Astrocyte (in vitro differentiated cells and primary cell): Measurements from ENCODE around the gene C12orf56. TPM values are rescaled to one million over a fixed set of nuclear protein-coding genes. Genes with fewer than 3 reads are reported as not detected.

Experiments used
- DNase-seq: peaks from one replicate; pipeline ENCODE4 v3.0.0-alpha.2; 2010; ENCODE audit warnings: low read depth
- FAIRE-seq: peaks from 2 replicates; lab custom pipeline; 2011; peaks lifted over from hg19 to GRCh38; lab: Jason Lieb, UNC
- H2AFZ ChIP-seq: 2 replicates; pipeline ENCODE4 v1.6.0; 2012; ENCODE audit warnings: low read depth, low read length, inconsistent platforms
- H3K27ac ChIP-seq: 2 replicates; pipeline ENCODE4 v1.5.1; 2011; ENCODE audit warnings: low read depth, low read length, inconsistent platforms
- H3K27me3 ChIP-seq: 2 replicates; pipeline ENCODE4 v1.6.0; 2011; ENCODE audit warnings: low read length, inconsistent platforms; ENCODE audit not compliant: insufficient read depth
- H3K36me3 ChIP-seq: 2 replicates; pipeline ENCODE4 v1.5.1; 2011; ENCODE audit warnings: low read length, inconsistent platforms; ENCODE audit not compliant: insufficient read depth
- H3K4me1 ChIP-seq: 2 replicates; pipeline ENCODE4 v1.5.1; 2011; ENCODE audit warnings: low read length, inconsistent platforms; ENCODE audit not compliant: insufficient read depth
- H3K4me2 ChIP-seq: 2 replicates; pipeline ENCODE4 v1.6.0; 2012; ENCODE audit warnings: low read length, inconsistent platforms
- H3K4me3 ChIP-seq: 2 replicates; pipeline ENCODE4 v1.5.1; 2011; ENCODE audit warnings: low read depth, mild to moderate bottlenecking, low read length, inconsistent platforms; ENCODE audit not compliant: insufficient read depth
- H3K79me2 ChIP-seq: 2 replicates; pipeline ENCODE4 v1.6.0; 2012; ENCODE audit warnings: mild to moderate bottlenecking, low read length, inconsistent platforms; ENCODE audit not compliant: insufficient read depth
- H3K9ac ChIP-seq: 2 replicates; pipeline ENCODE4 v1.6.0; 2012; ENCODE audit warnings: mild to moderate bottlenecking, low read length, inconsistent platforms
- H3K9me3 ChIP-seq: 2 replicates; pipeline ENCODE4 v1.5.1; 2012; ENCODE audit warnings: low read depth, mild to moderate bottlenecking, low read length, inconsistent platforms; ENCODE audit not compliant: insufficient read depth
- H4K20me1 ChIP-seq: 2 replicates; pipeline ENCODE4 v1.6.0; 2012; ENCODE audit warnings: low read length, inconsistent platforms; ENCODE audit not compliant: insufficient read depth
- H3K27ac Mint-ChIP-seq: one replicate; pipeline ENCODE4 v1.8.0; 2021; ENCODE audit warnings: mild to moderate bottlenecking, mixed read lengths; ENCODE audit not compliant: unreplicated experiment
- H3K27me3 Mint-ChIP-seq: one replicate; pipeline ENCODE4 v1.8.0; 2021; ENCODE audit warnings: low read depth, mixed read lengths; ENCODE audit not compliant: unreplicated experiment
- H3K36me3 Mint-ChIP-seq: one replicate; pipeline ENCODE4 v1.8.0; 2021; ENCODE audit warnings: low read depth, mixed read lengths; ENCODE audit not compliant: unreplicated experiment
- H3K4me1 Mint-ChIP-seq: one replicate; pipeline ENCODE4 v1.8.0; 2021; ENCODE audit warnings: low read depth, mixed read lengths; ENCODE audit not compliant: unreplicated experiment
- H3K4me3 Mint-ChIP-seq: one replicate; pipeline ENCODE4 v1.8.0; 2021; ENCODE audit warnings: mild to moderate bottlenecking, moderate library complexity, mixed read lengths; ENCODE audit not compliant: unreplicated experiment
- H3K9me3 Mint-ChIP-seq: one replicate; pipeline ENCODE4 v1.8.0; 2021; ENCODE audit warnings: mild to moderate bottlenecking, mixed read lengths; ENCODE audit not compliant: unreplicated experiment
- CTCF ChIP-seq: IDR thresholded peaks from 2 replicates; pipeline ENCODE4 v1.5.1; 2011; ENCODE audit warnings: low read depth, mild to moderate bottlenecking, inconsistent platforms, low read length, moderate library complexity; ENCODE audit not compliant: insufficient read depth
- EZH2 ChIP-seq: IDR thresholded peaks from 2 replicates; pipeline ENCODE4 v1.6.1; 2012; ENCODE audit warnings: mild to moderate bottlenecking, low read length, inconsistent platforms; ENCODE audit not compliant: insufficient read depth
- total RNA-seq: library from RNA; stranded (reverse); gene quantifications from 2 replicates; pipeline ENCODE4 v1.2.1, GENCODE V29; 2021

Gene C12orf56
- total RNA-seq, 1 donor from 2014 or later = not detected

- DNase-seq (no peak), FAIRE-seq (no peak)
- no peak overlapping the region for H2AFZ ChIP-seq
- H3K27ac Mint-ChIP-seq = no peak overlapping the region
- no peak overlapping the region for H3K4me2 ChIP-seq
- H3K36me3 Mint-ChIP-seq = no peaks in the 10 kb centered on the region
- H4K20me1 ChIP-seq = no peaks in the 10 kb centered on the region
- no peaks in the 10 kb centered on the region for H3K36me3 ChIP-seq
- H3K4me1 ChIP-seq = peaks cover 4% of the 10 kb centered on the region
- H3K27me3 Mint-ChIP-seq = no peaks in the 10 kb centered on the region
- H3K9ac ChIP-seq = no peak overlapping the region
- peaks cover 11% of the 10 kb centered on the region for H3K4me1 Mint-ChIP-seq
- no peak overlapping the region for H3K4me3 ChIP-seq
- H3K9me3 ChIP-seq = no peaks in the 10 kb centered on the region
- no peak for TF ChIP-seq CTCF
- no peak for TF ChIP-seq EZH2
- peaks cover 3% of the 10 kb centered on the region for H3K79me2 ChIP-seq
- no peak overlapping the region for H3K4me3 Mint-ChIP-seq
- peaks cover 4% of the 10 kb centered on the region for H3K9me3 Mint-ChIP-seq
- no peak overlapping the region for H3K27ac ChIP-seq
- no peaks in the 10 kb centered on the region for H3K27me3 ChIP-seq
Measured at GRCh38 chr12:64225626-64226025, 164.9 kb downstream of the C12orf56 start.

GRCh38 chr12:64222009-64222765 is 168.4 kb downstream of the C12orf56 start, which contains the start of gene KICS2:
KICS2 (minus strand) TSS chr12:64222296; CDS start chr12:64222237, 59 bp downstream.
- H3K4me3 Mint-ChIP-seq = peak within 1 kb of the TSS; percentile 89
- Histone ChIP-seq H3K4me3 (peak within 1 kb of the TSS; percentile 81), H3K27ac (peak within 1 kb of the TSS; percentile 92), H3K9ac (peak within 1 kb of the TSS; percentile 93), H3K9me3 (no peaks in the 10 kb centered on the region), H2AFZ (peak within 1 kb of the TSS; percentile 95), H3K27me3 (no peaks in the 10 kb centered on the region), H3K4me2 (peak within 1 kb of the TSS; percentile 87), H3K4me1 (peaks cover 4% of the 10 kb centered on the region), H3K36me3 (no peaks in the 10 kb centered on the region), H4K20me1 (no peaks in the 10 kb centered on the region), H3K79me2 (peaks cover 3% of the 10 kb centered on the region)
- no peaks in the 10 kb centered on the region for H3K27me3 Mint-ChIP-seq
- H3K9me3 Mint-ChIP-seq = no peaks in the 10 kb centered on the region
- no peaks in the 10 kb centered on the region for H3K36me3 Mint-ChIP-seq
- H3K4me1 Mint-ChIP-seq = peaks cover 19% of the 10 kb centered on the region
- no peak for TF ChIP-seq EZH2
- FAIRE-seq (no peak), DNase-seq (peak; percentile 90)
- peak within 1 kb of the TSS; percentile 87 for H3K27ac Mint-ChIP-seq

GRCh38 chr12:64221651-64222008 is 168.9 kb downstream of the C12orf56 start:
- Mint-ChIP-seq H3K27me3 (no peaks in the 10 kb centered on the region), H3K4me3 (peak overlapping the region; percentile 89), H3K9me3 (no peaks in the 10 kb centered on the region), H3K4me1 (peaks cover 19% of the 10 kb centered on the region), H3K36me3 (no peaks in the 10 kb centered on the region), H3K27ac (peak overlapping the region; percentile 87)
- peaks cover 4% of the 10 kb centered on the region for H3K4me1 ChIP-seq
- H3K36me3 ChIP-seq = no peaks in the 10 kb centered on the region
- H3K79me2 ChIP-seq = peaks cover 3% of the 10 kb centered on the region
- H2AFZ ChIP-seq = peak overlapping the region; percentile 95
- peak overlapping the region; percentile 93 for H3K9ac ChIP-seq
- peak overlapping the region; percentile 81 for H3K4me3 ChIP-seq
- no peaks in the 10 kb centered on the region for H3K9me3 ChIP-seq
- TF ChIP-seq CTCF (no peak), EZH2 (no peak)
- FAIRE-seq (no peak), DNase-seq (peak; percentile 55)
- no peaks in the 10 kb centered on the region for H4K20me1 ChIP-seq
- peak overlapping the region; percentile 92 for H3K27ac ChIP-seq
- H3K27me3 ChIP-seq = no peaks in the 10 kb centered on the region
- H3K4me2 ChIP-seq = peak overlapping the region; percentile 87
